GM23248 (cell line): ENCODE results near the gene ERGIC1. TPM values are rescaled to one million over a fixed set of nuclear protein-coding genes. Genes with fewer than 3 reads are reported as not detected.

Source experiments
- DNase-seq: peaks from one replicate; pipeline ENCODE4 v3.0.0-alpha.2; 2015
- H2AFZ ChIP-seq: fragments of 200-600 bp; sonication (generic); 2 replicates; pipeline ENCODE4 v1.6.1; 2016; ENCODE audit warnings: antibody characterized with exemption
- H3F3A ChIP-seq: fragments of 200-600 bp; sonication (generic); 2 replicates; pipeline ENCODE4 v1.6.1; 2016; ENCODE audit warnings: mild to moderate bottlenecking, antibody characterized with exemption, mixed run types; ENCODE audit not compliant: insufficient read depth
- H3K27ac ChIP-seq: fragments of 200-600 bp; sonication (generic); 2 replicates; pipeline ENCODE4 v1.5.1; 2016; ENCODE audit warnings: mild to moderate bottlenecking
- H3K27me3 ChIP-seq: fragments of 200-600 bp; sonication (generic); replicated peaks from 2 replicates; pipeline ENCODE4 v1.6.1; 2016; ENCODE audit warnings: mild to moderate bottlenecking; ENCODE audit not compliant: insufficient read depth
- H3K36me3 ChIP-seq: fragments of 200-600 bp; sonication (generic); 2 replicates; pipeline ENCODE4 v1.6.1; 2016; ENCODE audit warnings: low read depth, mild to moderate bottlenecking
- H3K4me1 ChIP-seq: fragments of 200-600 bp; sonication (generic); 2 replicates; pipeline ENCODE4 v1.6.1; 2016; ENCODE audit warnings: mild to moderate bottlenecking; ENCODE audit not compliant: insufficient read depth
- H3K4me2 ChIP-seq: fragments of 200-600 bp; sonication (generic); one replicate; pipeline ENCODE4 v1.6.1; 2016; ENCODE audit warnings: mild to moderate bottlenecking; ENCODE audit not compliant: unreplicated experiment
- H3K4me3 ChIP-seq: fragments of 200-600 bp; sonication (generic); 2 replicates; pipeline ENCODE4 v1.5.1; 2016; ENCODE audit warnings: mild to moderate bottlenecking
- H3K79me2 ChIP-seq: fragments of 200-600 bp; sonication (generic); 2 replicates; pipeline ENCODE4 v1.6.1; 2016; ENCODE audit warnings: mild to moderate bottlenecking; ENCODE audit not compliant: insufficient read depth
- H3K9ac ChIP-seq: fragments of 200-600 bp; sonication (generic); 2 replicates; pipeline ENCODE4 v1.6.1; 2016; ENCODE audit warnings: mild to moderate bottlenecking
- H3K9me2 ChIP-seq: fragments of 200-600 bp; sonication (generic); 2 replicates; pipeline ENCODE4 v1.6.1; 2016; ENCODE audit warnings: mixed run types, mild to moderate bottlenecking, moderate library complexity; ENCODE audit not compliant: insufficient read depth
- H3K9me3 ChIP-seq: fragments of 200-600 bp; sonication (generic); one replicate; pipeline ENCODE4 v1.6.1; 2017; ENCODE audit warnings: low read depth
- H4K20me1 ChIP-seq: fragments of 200-600 bp; sonication (generic); 2 replicates; pipeline ENCODE4 v1.6.0; 2016; ENCODE audit not compliant: insufficient read depth
- EZH2 ChIP-seq: fragments of 200-600 bp; sonication (generic); IDR thresholded peaks from 2 replicates; pipeline ENCODE4 v1.6.1; 2018; ENCODE audit warnings: antibody characterized with exemption, mild to moderate bottlenecking; ENCODE audit not compliant: insufficient read depth, poor library complexity, severe bottlenecking
- EZH2phosphoT487 ChIP-seq: fragments of 200-600 bp; sonication (generic); IDR thresholded peaks from 2 replicates; pipeline ENCODE4 v1.6.1; 2018; ENCODE audit warnings: antibody characterized with exemption, moderate library complexity, mild to moderate bottlenecking, low read depth; ENCODE audit not compliant: insufficient read depth
- WGBS, 2 experiments: methylation state at CpG; one replicate each; pipeline ENCODE4 v1.1.6; 2015 to 2017; ENCODE audit warnings: low lambda C conversion rate in 2 of 2, low coverage in 1 of 2; ENCODE audit errors: missing lambda C conversion rate in 2 of 2; 5-methylcytosine and 5-hydroxymethylcytosine counted together
- in situ Hi-C: fragments of 300-500 bp; cut with MboI; formaldehyde crosslinking; loops from 2 replicates; pipeline ENCODE4 v1.15.0; 2020
- polyA plus RNA-seq: library from polyadenylated mRNA; unstranded; fragments of >200 nt; fragmentation: Nextera tagmentation; extraction: Ambion mirVana; gene quantifications from 2 replicates; pipeline ENCODE4 v1.2.1, GENCODE V29; 2016
- total RNA-seq: library from RNA; depleted of rRNA; stranded (reverse); fragments of >200 nt; shearing (Covaris generic); gene quantifications from 2 replicates; pipeline ENCODE4 v1.2.3, GENCODE V29; 2014

ERGIC1 gene
- total and polyA plus RNA-seq, 2 experiments from 2014 or later = 66.4 to 235 TPM

DNA sequence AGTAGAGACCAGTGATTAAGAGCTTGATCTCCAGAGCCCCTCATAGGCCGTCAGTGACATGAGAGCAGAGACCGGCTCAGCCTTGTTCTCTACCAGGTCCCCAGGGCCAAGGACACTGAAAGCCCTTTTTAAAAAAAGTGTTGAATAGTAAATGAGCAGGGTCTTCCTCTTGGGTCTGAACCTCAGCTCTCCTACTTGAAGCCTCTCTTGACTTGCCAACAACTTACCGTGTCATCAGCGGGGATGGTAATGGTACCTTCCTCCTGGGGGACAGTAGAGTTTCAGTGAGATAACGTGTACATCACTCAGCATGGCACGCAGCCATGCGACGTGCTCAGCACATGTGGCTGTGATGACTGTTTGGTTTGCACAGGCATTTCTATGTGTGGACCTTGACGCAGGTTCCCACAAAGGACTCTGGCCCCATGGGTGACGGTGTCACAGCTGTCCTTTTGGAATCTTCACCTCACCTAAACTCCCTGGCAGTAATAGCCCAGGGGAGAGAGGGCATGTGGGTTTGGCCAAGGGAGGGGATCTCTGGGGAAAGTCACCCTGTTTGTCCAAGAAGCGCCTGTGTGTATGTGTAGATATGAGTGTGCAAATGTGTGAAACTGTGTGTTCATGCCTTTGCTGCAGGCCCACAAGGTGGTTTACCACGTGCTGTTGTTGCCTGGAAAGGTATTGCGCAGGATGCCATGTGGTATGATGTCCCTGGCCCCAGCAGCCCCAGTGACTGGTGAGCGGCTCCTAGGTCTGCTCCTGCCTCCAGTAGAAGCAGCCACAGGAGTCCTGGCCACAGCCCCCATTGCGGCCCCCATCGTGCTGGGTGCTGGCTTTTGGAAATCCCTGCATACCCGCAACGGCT is 18.7 kb downstream of the ERGIC1 start:
- Histone ChIP-seq H3K9ac (peak overlapping the region; percentile 77), H3K9me3 (no peaks in the 10 kb centered on the region), H2AFZ (no peak overlapping the region), H3K9me2 (no peaks in the 10 kb centered on the region), H4K20me1 (no peaks in the 10 kb centered on the region), H3F3A (peaks cover 55% of the 10 kb centered on the region), H3K4me2 (no peak overlapping the region), H3K27ac (peak overlapping the region; percentile 82), H3K79me2 (peaks cover 95% of the 10 kb centered on the region), H3K4me1 (peaks cover 41% of the 10 kb centered on the region), H3K36me3 (no peaks in the 10 kb centered on the region), H3K27me3 (no peaks in the 10 kb centered on the region), H3K4me3 (no peak overlapping the region)
- no peak for TF ChIP-seq EZH2
- TF ChIP-seq EZH2phosphoT487 = no peak
- WGBS, 2 experiments = 76 to 81% methylated on average over 18 of the region's 18 CpGs
- peak; percentile 65 for DNase-seq
- in situ Hi-C loops = no loop called here

DNA sequence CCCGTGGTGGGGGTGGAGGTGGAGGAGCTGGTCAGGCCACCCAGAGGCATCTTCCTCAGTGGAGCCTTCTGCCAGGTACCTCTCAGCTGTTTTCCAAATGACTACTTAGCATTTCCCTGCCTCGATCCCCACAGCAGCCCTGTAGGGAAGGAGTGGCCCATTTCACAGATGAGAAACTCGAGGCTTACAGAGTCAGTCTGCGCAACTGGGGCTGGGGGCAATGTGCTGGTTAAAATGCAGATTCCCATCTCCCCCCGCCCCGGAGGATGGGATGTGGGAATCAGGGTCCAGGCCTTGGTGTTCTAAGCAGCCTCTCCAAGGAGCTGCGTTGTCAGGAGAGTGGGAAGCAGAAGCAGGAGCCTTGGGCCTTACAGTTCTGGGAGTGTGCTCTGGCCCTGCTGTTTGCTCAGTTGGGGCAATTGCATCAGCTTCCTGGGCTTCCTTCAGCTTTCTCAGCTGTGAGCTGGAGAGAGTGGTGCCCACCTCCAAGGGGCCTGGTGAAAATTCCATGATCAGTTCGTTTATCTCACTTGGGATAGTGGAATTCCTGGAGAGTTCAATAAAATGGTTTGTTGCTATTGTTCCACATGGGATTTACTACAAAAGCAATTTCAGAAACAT is 19.4 kb downstream of the ERGIC1 start:
- Histone ChIP-seq H3K36me3 (no peaks in the 10 kb centered on the region), H3K27me3 (no peaks in the 10 kb centered on the region), H3F3A (peaks cover 55% of the 10 kb centered on the region), H3K4me3 (no peak overlapping the region), H3K27ac (peak overlapping the region; percentile 82), H3K9me2 (no peaks in the 10 kb centered on the region), H2AFZ (no peak overlapping the region), H3K4me1 (peaks cover 48% of the 10 kb centered on the region), H3K9ac (peak overlapping the region; percentile 77), H3K4me2 (no peak overlapping the region), H4K20me1 (no peaks in the 10 kb centered on the region), H3K9me3 (no peaks in the 10 kb centered on the region), H3K79me2 (peaks cover 94% of the 10 kb centered on the region)
- in situ Hi-C loops = no loop called here
- DNase-seq = peak; percentile 69
- WGBS, 2 experiments = 53 to 58% methylated on average over 8 of the region's 8 CpGs
- no peak for TF ChIP-seq EZH2phosphoT487
- no peak for TF ChIP-seq EZH2

DNA sequence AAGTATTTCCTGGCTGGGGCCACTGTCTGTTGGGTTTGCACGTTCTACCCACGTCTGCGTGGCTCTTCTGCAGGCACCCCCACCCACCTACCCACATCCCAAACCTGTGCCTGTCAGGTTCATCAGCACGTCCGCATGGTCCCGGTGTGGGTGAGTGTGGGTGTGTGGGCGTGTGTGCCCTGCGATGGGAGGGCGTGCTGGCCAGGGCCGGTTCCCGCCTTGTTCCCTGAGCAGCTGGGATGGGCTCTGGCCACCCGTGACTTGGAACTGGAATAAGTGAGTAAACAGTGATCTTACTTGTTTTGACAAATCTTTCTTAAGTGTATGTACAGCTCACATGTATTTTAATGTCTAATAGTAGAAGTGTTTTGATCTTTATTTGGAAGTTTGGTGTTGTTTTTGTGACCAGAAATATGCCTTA is 20.4 kb downstream of the ERGIC1 start:
- Histone ChIP-seq H3K36me3 (no peaks in the 10 kb centered on the region), H3K9me2 (no peaks in the 10 kb centered on the region), H4K20me1 (no peaks in the 10 kb centered on the region), H3K4me2 (peak overlapping the region; percentile 9), H3K9ac (peak overlapping the region; percentile 77), H3K9me3 (no peaks in the 10 kb centered on the region), H3K27me3 (no peaks in the 10 kb centered on the region), H2AFZ (no peak overlapping the region), H3K4me1 (peaks cover 58% of the 10 kb centered on the region), H3F3A (peaks cover 54% of the 10 kb centered on the region), H3K4me3 (no peak overlapping the region), H3K27ac (peak overlapping the region; percentile 82), H3K79me2 (peaks cover 87% of the 10 kb centered on the region)
- peak; percentile 74 for DNase-seq
- in situ Hi-C loops = no loop called here
- WGBS, 2 experiments = 30 to 31% methylated on average over 12 of the region's 12 CpGs
- no peak for TF ChIP-seq EZH2
- no peak for TF ChIP-seq EZH2phosphoT487

DNA sequence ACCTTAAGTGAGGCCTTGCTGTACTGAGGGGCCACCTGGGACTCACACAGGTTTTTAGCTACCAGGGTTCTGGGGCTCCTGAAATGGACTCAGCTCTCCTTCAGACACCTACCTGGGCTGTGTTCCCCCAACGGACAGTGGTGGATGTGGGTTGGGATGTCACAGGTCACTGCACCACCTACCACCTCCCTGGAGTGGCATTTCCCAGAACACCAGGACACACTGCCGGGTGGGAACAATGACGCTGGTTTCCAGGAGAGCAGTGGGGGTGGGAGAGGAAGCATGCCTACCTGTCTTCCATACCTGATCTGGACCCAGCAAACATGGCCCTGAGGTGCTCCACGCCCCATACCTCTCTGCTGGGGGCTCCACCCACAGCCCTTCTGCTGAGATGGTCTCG is 20.9 kb downstream of the ERGIC1 start:
- no peaks in the 10 kb centered on the region for H3K27me3 ChIP-seq
- H3K4me1 ChIP-seq = peaks cover 63% of the 10 kb centered on the region
- peaks cover 87% of the 10 kb centered on the region for H3K79me2 ChIP-seq
- WGBS, 2 experiments = 59 to 76% methylated on average over 5 of the region's 5 CpGs
- no peak overlapping the region for H3K4me3 ChIP-seq
- in situ Hi-C loops = no loop called here
- no peaks in the 10 kb centered on the region for H4K20me1 ChIP-seq
- no peak overlapping the region for H2AFZ ChIP-seq
- peaks cover 54% of the 10 kb centered on the region for H3F3A ChIP-seq
- H3K9ac ChIP-seq = peak overlapping the region; percentile 77
- peak overlapping the region; percentile 9 for H3K4me2 ChIP-seq
- no peak for DNase-seq
- H3K9me2 ChIP-seq = no peaks in the 10 kb centered on the region
- H3K27ac ChIP-seq = peak overlapping the region; percentile 82
- no peaks in the 10 kb centered on the region for H3K9me3 ChIP-seq
- TF ChIP-seq EZH2 (no peak), EZH2phosphoT487 (no peak)
- no peaks in the 10 kb centered on the region for H3K36me3 ChIP-seq
